Endothelial cell of umbilical vein (primary cell): ENCODE data around the gene COL16A1. TPM values are rescaled to one million over a fixed set of nuclear protein-coding genes. Genes with fewer than 3 reads are reported as not detected.

Source experiments
- BruUV-seq: library from RNA; stranded (reverse); fragments of 400-500 nt; replicated peaks from 2 replicates; lab custom pipeline; 2021; lab: Mats Ljungman, UMichigan
- CTCF ChIA-PET: fragments of 300-600, 350-600 bp; sonication (Branson Sonifier 250); formaldehyde crosslinking; loops from one replicate; lab custom pipeline; 2021; ENCODE audit warnings: antibody characterized with exemption, inconsistent platforms; lab: Charles Lee
- POLR2A ChIA-PET: fragments of 300-600, 350-600 bp; sonication (Branson Sonifier 250); formaldehyde crosslinking; loops from one replicate; lab custom pipeline; 2021; ENCODE audit warnings: antibody characterized with exemption, inconsistent platforms; lab: Charles Lee
- DNase-seq: peaks from one replicate; pipeline ENCODE4 v3.0.0-alpha.2; 2011; ENCODE audit warnings: low read depth, low spot score
- FAIRE-seq: peaks from 2 replicates; lab custom pipeline; 2011; peaks lifted over from hg19 to GRCh38; lab: Jason Lieb, UNC
- H2AFZ ChIP-seq: 2 replicates; pipeline ENCODE4 v1.6.0; 2012; ENCODE audit warnings: low read depth, low read length, control low read depth, inconsistent platforms
- H3K27ac ChIP-seq: 2 replicates; pipeline ENCODE4 v1.5.1; 2011; ENCODE audit warnings: low read depth, mild to moderate bottlenecking, control low read depth, low read length, moderate library complexity; ENCODE audit not compliant: insufficient read depth
- H3K27me3 ChIP-seq, 2 experiments: 2 replicates each; pipeline versions ENCODE4 v1.6.0 to v1.6.1; 2011; ENCODE audit warnings: low read length in 2 of 2, mixed read lengths in 1 of 2; ENCODE audit not compliant: control insufficient read depth in 2 of 2, insufficient read depth in 2 of 2
- H3K36me3 ChIP-seq, 2 experiments: 2 replicates in 1 of 2; 3 replicates in 1 of 2; pipeline ENCODE4 v1.5.1; 2011; ENCODE audit warnings: low read length in 2 of 2, mild to moderate bottlenecking in 1 of 2, moderate library complexity in 1 of 2; ENCODE audit not compliant: control insufficient read depth in 2 of 2, insufficient read depth in 2 of 2; ENCODE audit errors: extremely low read depth in 1 of 2
- H3K4me1 ChIP-seq: 3 replicates; pipeline ENCODE4 v1.5.1; 2011; ENCODE audit warnings: mild to moderate bottlenecking, low read length; ENCODE audit not compliant: control insufficient read depth, insufficient read depth; ENCODE audit errors: extremely low read depth
- H3K4me2 ChIP-seq: 2 replicates; pipeline ENCODE4 v1.6.1; 2011; ENCODE audit warnings: low read length, control low read depth, mixed read lengths; ENCODE audit not compliant: insufficient read depth
- H3K4me3 ChIP-seq, 3 experiments: fragments of 200-600 bp in 1 of 3; sonication (generic), shearing (Covaris generic) in 1 of 3; replicated peaks in 1 of 3; 2 replicates each; pipeline ENCODE4 v1.5.1; 2011 to 2016; ENCODE audit warnings: control low read depth in 3 of 3, low read length in 3 of 3, mild to moderate bottlenecking in 2 of 3, inconsistent platforms in 1 of 3, low read depth in 1 of 3, moderate library complexity in 1 of 3; ENCODE audit not compliant: insufficient read depth in 1 of 3
- H3K79me2 ChIP-seq: 2 replicates; pipeline ENCODE4 v1.6.0; 2012; ENCODE audit warnings: low read length, inconsistent platforms; ENCODE audit not compliant: control insufficient read depth, insufficient read depth
- H3K9ac ChIP-seq: replicated peaks from 2 replicates; pipeline ENCODE3; 2011; ENCODE audit warnings: low read length, control low read depth; ENCODE audit not compliant: insufficient read depth; ENCODE audit errors: extremely low read depth
- H3K9me1 ChIP-seq: replicated peaks from 3 replicates; pipeline ENCODE4 v1.6.0; 2011; ENCODE audit warnings: mild to moderate bottlenecking, low read length; ENCODE audit not compliant: control insufficient read depth, insufficient read depth; ENCODE audit errors: extremely low read depth
- H3K9me3 ChIP-seq: replicated peaks from 2 replicates; pipeline ENCODE4 v1.5.1; 2012; ENCODE audit warnings: low read length, inconsistent platforms; ENCODE audit not compliant: control insufficient read depth, insufficient read depth
- H4K20me1 ChIP-seq: replicated peaks from 2 replicates; pipeline ENCODE3; 2011; ENCODE audit warnings: mild to moderate bottlenecking, low read length; ENCODE audit not compliant: control insufficient read depth, insufficient read depth; ENCODE audit errors: extremely low read depth
- EZH2 ChIP-seq: IDR thresholded peaks from 2 replicates; pipeline ENCODE4 v1.6.1; 2012; ENCODE audit warnings: borderline replicate concordance, low read depth, mild to moderate bottlenecking, moderate library complexity, low read length, inconsistent platforms; ENCODE audit not compliant: severe bottlenecking
- FOS ChIP-seq: IDR thresholded peaks from 2 replicates; pipeline ENCODE4 v1.6.1; 2011; ENCODE audit warnings: mild to moderate bottlenecking, low read length, moderate library complexity, borderline replicate concordance; ENCODE audit not compliant: insufficient read depth
- GATA2 ChIP-seq: IDR thresholded peaks from 2 replicates; pipeline ENCODE4 v1.7.0; 2011; ENCODE audit warnings: low read depth, mild to moderate bottlenecking, moderate library complexity, mixed read lengths, low read length; ENCODE audit not compliant: insufficient read length, insufficient read depth
- JUN ChIP-seq: IDR thresholded peaks from 2 replicates; pipeline ENCODE4 v1.6.1; 2011; ENCODE audit warnings: borderline replicate concordance, low read depth; ENCODE audit not compliant: insufficient read length, insufficient read depth
- MYC ChIP-seq: IDR thresholded peaks from one replicate; pipeline ENCODE4 v1.6.1; 2011; ENCODE audit warnings: mild to moderate bottlenecking, low read depth, low read length
- POLR2A ChIP-seq: IDR thresholded peaks from 2 replicates; pipeline ENCODE4 v1.6.1; 2012; ENCODE audit warnings: low read depth, mild to moderate bottlenecking, control low read depth, low read length
- POLR2AphosphoS5 ChIP-seq: IDR thresholded peaks from 2 replicates; pipeline ENCODE4 v1.6.1; 2012; ENCODE audit warnings: low read depth, mild to moderate bottlenecking, control low read depth, low read length, moderate library complexity; ENCODE audit not compliant: insufficient read depth
- dilution Hi-C: fragments of 300-500 bp; cut with MboI; formaldehyde crosslinking; loops from one replicate; pipeline ENCODE4 v1.15.0; 2019; ENCODE audit warnings: low sequenced_read_pairs; ENCODE audit not compliant: extremely low pct_ligation_motif_present
- intact Hi-C: fragments of 100-400 bp; cut with micrococcal nuclease; formaldehyde crosslinking; loops from one replicate; pipeline ENCODE4 v1.10.0; 2022
- polyA plus RNA-seq, 4 experiments: library from polyadenylated mRNA; depleted of rRNA in 3 of 4; stranded (reverse) in 3 of 4; unstranded in 1 of 4; fragments of >200 nt; gene quantifications; 2 replicates each; pipeline versions ENCODE4 v1.2.1 to v1.2.3, GENCODE V29; 2011 to 2012; ENCODE audit warnings: missing spikeins in 1 of 4
- total RNA-seq: library from RNA; stranded (reverse); gene quantifications from 2 replicates; pipeline ENCODE4 v1.2.3, GENCODE V29; 2021
- TF ChIP-seq, protein P1 (sequence below): IDR thresholded peaks from 2 replicates; pipeline ENCODE4 v1.6.1; 2011; ENCODE audit not compliant: insufficient read depth, insufficient read length
- TF ChIP-seq, protein P2 (sequence below), 2 donors: IDR thresholded peaks; 1 replicate in 1 of 2; 2 replicates in 1 of 2; pipeline ENCODE4 v1.5.1; 2011; ENCODE audit warnings: low read length in 2 of 2, mild to moderate bottlenecking in 2 of 2, moderate library complexity in 2 of 2, control low read depth in 1 of 2, inconsistent platforms in 1 of 2, low read depth in 1 of 2; ENCODE audit not compliant: insufficient read depth in 1 of 2; ENCODE audit errors: extremely low read depth in 1 of 2

COL16A1 gene
- total and polyA plus RNA-seq, 2 donors (not counting 3 experiments of a cell fraction or from before 2014, with no cell fraction given), result 0.68 to 1.2 TPM

DNA sequence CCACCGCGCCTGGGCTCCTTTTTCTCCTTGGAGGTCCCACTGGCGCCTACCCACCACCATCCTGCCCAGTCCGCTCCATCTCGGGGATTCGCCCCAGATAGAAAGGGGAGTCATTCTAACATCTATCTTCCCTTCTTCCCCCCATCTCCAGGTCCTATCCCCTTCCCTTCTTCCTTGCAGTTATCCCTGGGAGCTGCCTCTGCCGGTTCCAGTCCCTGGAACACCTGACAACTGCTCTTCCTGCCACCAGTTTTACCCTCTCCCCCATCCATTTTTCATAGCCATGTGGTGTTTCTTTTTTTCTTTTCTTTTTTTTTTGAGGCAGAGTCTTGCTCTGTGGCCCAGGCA is 12.0 kb upstream of the COL16A1 start:
- H3K79me2 ChIP-seq, result no peaks in the 10 kb centered on the region
- BruUV-seq, result no TSS peak
- dilution Hi-C loops, result no loop called here
- ChIA-PET POLR2A (no interaction called here), CTCF (interaction anchor here (0.7 to 8.7 kb wide), 34 partner anchors 10 to 347 kb away, joined by 3 to 180 read pairs (median 6); partner anchors contain the start of genes COL16A1, HCRTR1 and PEF1)
- TF ChIP-seq FOS (no peak), POLR2A (no peak), GATA2 (no peak), MYC (no peak), JUN (no peak), POLR2AphosphoS5 (no peak), EZH2 (no peak)
- TF ChIP-seq, protein P1, sequence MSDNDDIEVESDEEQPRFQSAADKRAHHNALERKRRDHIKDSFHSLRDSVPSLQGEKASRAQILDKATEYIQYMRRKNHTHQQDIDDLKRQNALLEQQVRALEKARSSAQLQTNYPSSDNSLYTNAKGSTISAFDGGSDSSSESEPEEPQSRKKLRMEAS, result no peak
- TF ChIP-seq, protein P2, sequence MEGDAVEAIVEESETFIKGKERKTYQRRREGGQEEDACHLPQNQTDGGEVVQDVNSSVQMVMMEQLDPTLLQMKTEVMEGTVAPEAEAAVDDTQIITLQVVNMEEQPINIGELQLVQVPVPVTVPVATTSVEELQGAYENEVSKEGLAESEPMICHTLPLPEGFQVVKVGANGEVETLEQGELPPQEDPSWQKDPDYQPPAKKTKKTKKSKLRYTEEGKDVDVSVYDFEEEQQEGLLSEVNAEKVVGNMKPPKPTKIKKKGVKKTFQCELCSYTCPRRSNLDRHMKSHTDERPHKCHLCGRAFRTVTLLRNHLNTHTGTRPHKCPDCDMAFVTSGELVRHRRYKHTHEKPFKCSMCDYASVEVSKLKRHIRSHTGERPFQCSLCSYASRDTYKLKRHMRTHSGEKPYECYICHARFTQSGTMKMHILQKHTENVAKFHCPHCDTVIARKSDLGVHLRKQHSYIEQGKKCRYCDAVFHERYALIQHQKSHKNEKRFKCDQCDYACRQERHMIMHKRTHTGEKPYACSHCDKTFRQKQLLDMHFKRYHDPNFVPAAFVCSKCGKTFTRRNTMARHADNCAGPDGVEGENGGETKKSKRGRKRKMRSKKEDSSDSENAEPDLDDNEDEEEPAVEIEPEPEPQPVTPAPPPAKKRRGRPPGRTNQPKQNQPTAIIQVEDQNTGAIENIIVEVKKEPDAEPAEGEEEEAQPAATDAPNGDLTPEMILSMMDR (IDR thresholded peaks at IDR 0.05; ENCODE audit: extremely low read depth in 1 of 2, insufficient read depth in 1 of 2, low read depth in 1 of 2, low read length in 2 of 2), result no peak
- H3K27ac ChIP-seq, result no peak overlapping the region
- FAIRE-seq (no peak), DNase-seq (peak; percentile 18)
- no peaks in the 10 kb centered on the region for H3K36me3 ChIP-seq
- no peaks in the 10 kb centered on the region for H4K20me1 ChIP-seq
- H3K27me3 ChIP-seq, result peaks cover 0 to 18% of the 10 kb centered on the region in 2 experiments
- no peaks in the 10 kb centered on the region for H3K9me1 ChIP-seq
- no peaks in the 10 kb centered on the region for H3K9me3 ChIP-seq
- no peak overlapping the region for H2AFZ ChIP-seq
- no peak overlapping the region for H3K4me3 ChIP-seq
- peak overlapping the region; percentile 26 for H3K4me2 ChIP-seq
- peaks cover 24% of the 10 kb centered on the region for H3K4me1 ChIP-seq
- intact Hi-C loops, result loop anchor here (1.0 to 2.0 kb wide), 6 partner anchors 29 to 248 kb away; no protein-coding TSS in a partner anchor
- no peak overlapping the region for H3K9ac ChIP-seq
